MM.1S (cell line): ENCODE data around the gene WIF1.

ENCODE experiments used
- CTCF ChIP-seq: fragments of 300-600 bp; sonication (generic); IDR thresholded peaks from 2 replicates; pipeline ENCODE4 v1.5.1; 2016; ENCODE audit warnings: antibody characterized with exemption, low read length, mixed read lengths
- EZH2 ChIP-seq: fragments of 300-600 bp; sonication (generic); optimal IDR thresholded peaks from 2 replicates; pipeline ENCODE3; 2017; ENCODE audit warnings: low read depth, mild to moderate bottlenecking, antibody characterized with exemption, low read length, mixed read lengths
- EZH2phosphoT487 ChIP-seq: fragments of 300-600 bp; sonication (generic); IDR thresholded peaks from 2 replicates; pipeline ENCODE4 v1.6.1; 2018; ENCODE audit warnings: antibody characterized with exemption, low read length

- no peak for TF ChIP-seq CTCF
- no peak for TF ChIP-seq EZH2
- no peak for TF ChIP-seq EZH2phosphoT487
Measured at GRCh38 chr12:65133879-65134278, 12.8 kb upstream of the WIF1 start.
